ENCODE data around the gene SDK1. TPM values are rescaled to one million over a fixed set of nuclear protein-coding genes. Genes with fewer than 3 reads are reported as not detected.

The SDK1 gene
- total and polyA plus RNA-seq, 2 donors (not counting 3 experiments of a cell fraction or from before 2014, with no cell fraction given) = 1.6 to 3.9 TPM

GRCh38 chr7:3924277-3924676, 623.2 kb downstream of the SDK1 start:
- no peaks in the 10 kb centered on the region for H4K20me1 ChIP-seq (replicated peaks; ENCODE audit: control insufficient read depth, extremely low read depth, insufficient read depth, low read length)
- H3K9ac ChIP-seq (replicated peaks; ENCODE audit: extremely low read depth, insufficient read depth, low read length) = no peak overlapping the region
- no peaks in the 10 kb centered on the region for H3K27me3 ChIP-seq (ENCODE audit: control insufficient read depth in 2 of 2, insufficient read depth in 2 of 2, low read length in 2 of 2)
- no peak overlapping the region for H3K4me2 ChIP-seq (ENCODE audit: insufficient read depth, low read length)
- ChIA-PET POLR2A (no interaction called here), CTCF (interaction anchor here (2.5 kb wide), 1 partner anchor 555 kb away, joined by 5 read pairs; no protein-coding TSS in a partner anchor)
- no peaks in the 10 kb centered on the region for H3K79me2 ChIP-seq (ENCODE audit: control insufficient read depth, insufficient read depth, low read length)
- H3K9me1 ChIP-seq (replicated peaks; ENCODE audit: control insufficient read depth, extremely low read depth, insufficient read depth, low read length) = no peaks in the 10 kb centered on the region
- BruUV-seq (replicated peaks) = no TSS peak
- H3K4me3 ChIP-seq (replicated peaks in 1 of 3; ENCODE audit: insufficient read depth in 1 of 3, low read depth in 1 of 3, low read length in 3 of 3) = no peak overlapping the region
- no peak overlapping the region for H2AFZ ChIP-seq (ENCODE audit: low read depth, low read length)
- H3K9me3 ChIP-seq (replicated peaks; ENCODE audit: control insufficient read depth, insufficient read depth, low read length) = no peaks in the 10 kb centered on the region
- no peak for DNase-seq (ENCODE audit: low read depth, low spot score)
- H3K4me1 ChIP-seq (ENCODE audit: control insufficient read depth, extremely low read depth, insufficient read depth, low read length) = peaks cover 7% of the 10 kb centered on the region
- intact Hi-C loops (cut with micrococcal nuclease) = loop anchor here (10.0 kb wide), 1 partner anchor 711 kb away; no protein-coding TSS in a partner anchor
- dilution Hi-C loops (cut with MboI; ENCODE audit: extremely low pct_ligation_motif_present, low sequenced_read_pairs) = no loop called here
- no peak overlapping the region for H3K27ac ChIP-seq (ENCODE audit: insufficient read depth, low read depth, low read length)
- FAIRE-seq = no peak
- TF ChIP-seq MAX (IDR thresholded peaks at IDR 0.05; ENCODE audit: insufficient read depth, insufficient read length) = no peak
- TF ChIP-seq EZH2 (IDR thresholded peaks at IDR 0.05; ENCODE audit: borderline replicate concordance, low read depth, low read length, severe bottlenecking) = no peak
- TF ChIP-seq CTCF (IDR thresholded peaks at IDR 0.05; ENCODE audit: extremely low read depth in 1 of 2, insufficient read depth in 1 of 2, low read depth in 1 of 2, low read length in 2 of 2) = no peak
- no peak for TF ChIP-seq FOS (IDR thresholded peaks at IDR 0.05; ENCODE audit: borderline replicate concordance, insufficient read depth, low read length)
- no peak for TF ChIP-seq MYC (IDR thresholded peaks at IDR 0.05; ENCODE audit: low read depth, low read length)
- TF ChIP-seq POLR2AphosphoS5 (IDR thresholded peaks at IDR 0.05; ENCODE audit: insufficient read depth, low read depth, low read length) = no peak
- TF ChIP-seq POLR2A (IDR thresholded peaks at IDR 0.05; ENCODE audit: low read depth, low read length) = no peak
- TF ChIP-seq GATA2 (IDR thresholded peaks at IDR 0.05; ENCODE audit: insufficient read depth, insufficient read length, low read depth, low read length) = no peak
- TF ChIP-seq JUN (IDR thresholded peaks at IDR 0.05; ENCODE audit: borderline replicate concordance, insufficient read depth, insufficient read length, low read depth) = no peak
- H3K36me3 ChIP-seq (ENCODE audit: control insufficient read depth in 2 of 2, extremely low read depth in 1 of 2, insufficient read depth in 2 of 2, low read length in 2 of 2) = no peaks in the 10 kb centered on the region

All from endothelial cell of umbilical vein (primary cell).